HG02840 (cell line): ENCODE data around the gene GPSM1.

Source experiments
- ATAC-seq: cut with Tn5 transposase; IDR thresholded peaks from one replicate; pipeline ENCODE4 v1.9.1; 2021; ENCODE audit warnings: mild to moderate bottlenecking, moderate library complexity, moderate number of reproducible peaks; ENCODE audit not compliant: unreplicated experiment, low FRiP score

The GPSM1 gene

GRCh38 chr9:136387217-136387616 is 59.9 kb downstream of the GPSM1 start:
- ATAC-seq: no peak

GRCh38 chr9:136389396-136389795 is 62.1 kb downstream of the GPSM1 start:
- ATAC-seq: no peak

- no peak for ATAC-seq
Observed at GRCh38 chr9:136391737-136392537, 64.6 kb downstream of the GPSM1 start.

GRCh38 chr9:136392538-136393449 is 65.5 kb downstream of the GPSM1 start:
- no peak for ATAC-seq

GRCh38 chr9:136393531-136393930 is 66.2 kb downstream of the GPSM1 start:
- no peak for ATAC-seq

GRCh38 chr9:136394312-136395019 is 67.1 kb downstream of the GPSM1 start:
- no peak for ATAC-seq

GRCh38 chr9:136395020-136395340 is 67.6 kb downstream of the GPSM1 start:
- ATAC-seq: no peak

GRCh38 chr9:136395345-136396218 is 68.2 kb downstream of the GPSM1 start:
- no peak for ATAC-seq

GRCh38 chr9:136396219-136396515 is 68.8 kb downstream of the GPSM1 start:
- no peak for ATAC-seq

GRCh38 chr9:136397643-136398042 is 70.3 kb downstream of the GPSM1 start:
- no peak for ATAC-seq

- no peak for ATAC-seq
Observed at GRCh38 chr9:136398286-136398685, 70.9 kb downstream of the GPSM1 start.

GRCh38 chr9:136399176-136400037 is 72.1 kb downstream of the GPSM1 start:
- ATAC-seq: no peak

- ATAC-seq: peak; percentile 64
Observed at GRCh38 chr9:136400038-136400834, 72.9 kb downstream of the GPSM1 start, which contains the start of gene SNAPC4. Gene SNAPC4, minus strand, starts transcription at chr9:136400170. Its CDS starts 1,742 bp downstream, at chr9:136398428.

GRCh38 chr9:136401173-136401922 is 74.0 kb downstream of the GPSM1 start:
- ATAC-seq: no peak

- no peak for ATAC-seq
Observed at GRCh38 chr9:136402067-136402466, 74.7 kb downstream of the GPSM1 start.

GRCh38 chr9:136403538-136403914 is 76.2 kb downstream of the GPSM1 start:
- no peak for ATAC-seq

GRCh38 chr9:136403915-136404800 is 76.8 kb downstream of the GPSM1 start:
- no peak for ATAC-seq
